ENCODE results near the gene FZD2.
"Not testable (repeated sequence)": the region's sequence is repeated elsewhere in the genome, so short reads cannot be mapped to it uniquely, and the experiment has no call there.

FZD2 gene

DNA sequence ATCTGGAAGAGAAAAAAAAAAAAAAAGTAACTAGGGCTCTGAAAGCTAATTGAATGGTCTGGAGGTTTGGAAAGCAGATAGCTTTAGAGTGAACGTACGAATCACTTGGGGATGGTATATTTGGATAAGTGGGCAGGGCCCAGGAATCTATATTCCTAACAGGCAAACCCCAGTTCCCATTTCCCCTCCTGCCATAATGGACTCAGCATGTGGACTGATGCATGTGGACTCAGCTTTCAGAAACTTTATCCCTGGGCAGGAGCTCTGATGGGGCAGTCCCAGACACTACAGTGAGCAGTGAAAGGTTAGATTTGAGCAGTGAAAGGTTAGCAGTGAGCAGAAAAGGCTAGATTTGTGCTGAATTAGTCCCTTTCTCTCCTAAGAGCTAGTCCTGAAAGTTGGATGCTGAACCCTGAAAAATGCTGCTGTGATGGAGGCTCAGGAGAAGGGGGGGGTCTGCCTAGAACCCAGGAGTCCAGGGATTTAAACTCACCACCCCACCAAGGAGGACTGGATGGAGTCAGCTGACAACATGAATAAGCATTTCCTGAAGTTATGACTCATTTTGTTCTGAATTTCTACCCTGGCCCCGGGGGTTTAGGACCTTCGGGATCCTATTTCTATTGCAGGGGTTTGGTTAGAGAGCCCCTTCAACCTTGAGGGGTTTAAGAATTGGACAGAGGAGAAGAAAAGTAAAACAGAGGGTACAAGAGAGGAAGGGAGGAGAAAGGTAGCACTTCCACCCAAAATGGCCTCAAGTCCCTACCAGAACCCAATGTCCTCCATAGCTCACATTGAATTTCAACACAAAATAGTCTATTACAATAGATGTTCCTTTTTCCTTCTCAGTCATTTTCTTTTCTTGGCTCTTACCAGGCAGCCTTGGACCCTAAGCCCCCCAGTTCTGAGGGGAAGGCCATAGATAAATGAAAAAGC is 10.3 kb upstream of the FZD2 start:
- no peak for DNase-seq

DNA sequence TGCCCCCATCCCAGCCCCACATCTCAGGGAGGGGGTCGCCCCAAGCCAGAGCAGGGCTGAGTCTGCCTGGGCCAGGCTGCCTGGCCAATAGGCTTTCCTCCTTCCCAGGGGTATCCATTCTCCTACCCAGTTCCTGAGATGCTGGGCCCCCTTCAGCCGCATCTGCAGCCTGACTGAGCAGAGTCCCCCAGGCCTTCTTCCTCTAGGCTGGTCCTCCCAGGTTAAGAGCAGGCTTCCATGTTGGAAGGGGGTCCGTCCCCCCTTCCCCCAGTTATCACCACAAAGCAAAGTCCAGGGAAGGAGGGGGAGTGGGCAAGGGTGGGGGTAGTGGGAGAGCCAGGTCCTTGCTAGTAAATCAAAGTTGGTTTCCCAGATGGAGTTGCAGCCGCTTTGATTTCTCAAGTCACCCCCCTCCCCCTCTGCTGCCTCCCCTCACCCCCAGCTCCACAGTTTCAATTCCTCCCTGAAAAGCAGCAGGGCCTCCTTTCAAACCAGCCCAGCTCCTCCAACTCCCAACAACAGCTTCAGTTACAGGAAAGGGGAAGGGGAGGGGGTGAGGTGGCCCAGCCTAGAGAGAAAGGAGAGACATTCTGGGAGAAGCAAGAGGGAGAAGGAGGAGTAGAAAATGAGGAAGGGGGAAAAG is 9.5 kb upstream of the FZD2 start:
- no peak for DNase-seq

DNA sequence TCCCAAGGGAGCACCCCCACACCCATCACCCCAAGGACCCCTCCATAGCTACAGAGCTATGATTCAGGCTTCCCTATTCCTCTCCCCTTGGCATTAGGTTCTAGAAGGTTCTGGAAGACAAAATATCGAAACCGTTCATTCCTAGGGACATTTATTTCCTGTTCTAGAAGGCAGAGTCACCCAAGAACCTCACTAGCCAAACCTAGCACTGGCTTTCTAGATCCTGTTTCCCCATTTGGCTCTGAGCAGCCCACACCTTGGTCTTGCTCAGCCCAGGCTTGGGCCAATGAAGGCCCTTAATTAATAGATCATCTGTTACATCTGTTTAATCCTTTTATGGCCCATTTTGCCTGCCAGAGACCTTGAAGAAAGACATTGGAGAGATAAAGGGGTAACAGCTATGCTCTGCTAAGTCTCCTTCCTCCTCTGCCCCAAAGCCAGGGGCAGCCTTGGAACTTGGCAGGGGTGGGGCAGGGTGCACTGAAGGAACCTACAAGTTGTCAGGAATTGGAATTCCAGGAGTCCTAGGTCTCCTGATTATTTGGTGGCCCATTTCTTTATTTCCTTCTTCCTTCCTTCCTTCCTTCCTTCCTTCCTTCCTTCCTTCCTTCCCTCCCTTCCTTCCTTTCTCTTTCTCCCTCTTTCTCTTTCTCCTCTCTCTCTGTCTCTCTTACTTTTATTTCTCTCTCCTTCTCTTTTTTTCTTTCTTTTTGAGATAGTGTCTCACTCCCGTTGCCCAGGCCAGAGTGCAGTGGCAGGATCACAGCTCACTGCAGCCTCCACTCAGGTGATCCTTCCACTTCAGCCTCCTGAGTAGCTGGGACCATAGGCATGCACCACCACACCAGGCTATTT is 8.7 kb upstream of the FZD2 start:
- no peak for DNase-seq

DNA sequence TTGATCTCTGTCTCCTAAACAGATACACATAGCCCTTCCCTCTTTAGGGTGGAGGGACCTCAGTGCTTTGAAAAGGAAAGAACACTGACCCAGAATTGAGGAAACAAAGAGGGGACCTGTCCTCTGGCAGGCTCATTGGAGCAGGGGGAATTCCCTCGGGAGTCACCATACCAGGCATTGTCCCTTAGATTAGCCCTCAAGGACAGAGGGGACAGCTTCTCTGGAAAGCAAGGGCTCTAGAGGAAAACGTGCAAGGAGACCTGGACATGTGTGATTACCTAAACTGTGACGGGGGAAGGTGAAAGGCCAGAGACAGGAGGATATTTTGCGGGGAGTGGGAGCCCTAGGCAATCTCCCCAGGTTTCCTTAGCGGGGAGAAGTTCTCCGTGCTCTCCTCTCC is 7.6 kb upstream of the FZD2 start:
- DNase-seq, result no peak

DNA sequence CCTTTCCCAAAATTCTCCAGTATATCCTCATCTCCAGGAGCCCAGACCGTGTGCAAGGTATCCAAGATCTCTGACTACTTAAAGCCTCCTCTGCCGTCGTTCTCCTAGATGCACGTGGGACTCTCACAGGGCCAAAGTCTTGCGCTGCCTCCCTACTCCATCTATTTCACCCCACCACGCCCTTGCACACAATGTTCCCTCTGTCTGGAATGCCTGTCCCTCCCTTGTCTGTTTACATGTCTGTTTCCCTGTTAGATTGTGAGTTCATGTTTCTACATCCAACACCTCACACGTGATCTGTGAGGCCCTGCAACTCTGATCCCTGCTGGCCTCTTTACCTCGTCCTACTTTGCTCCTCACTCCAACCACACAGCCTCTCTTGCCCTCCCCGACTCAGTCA is 4.9 kb upstream of the FZD2 start:
- DNase-seq, result no peak

DNA sequence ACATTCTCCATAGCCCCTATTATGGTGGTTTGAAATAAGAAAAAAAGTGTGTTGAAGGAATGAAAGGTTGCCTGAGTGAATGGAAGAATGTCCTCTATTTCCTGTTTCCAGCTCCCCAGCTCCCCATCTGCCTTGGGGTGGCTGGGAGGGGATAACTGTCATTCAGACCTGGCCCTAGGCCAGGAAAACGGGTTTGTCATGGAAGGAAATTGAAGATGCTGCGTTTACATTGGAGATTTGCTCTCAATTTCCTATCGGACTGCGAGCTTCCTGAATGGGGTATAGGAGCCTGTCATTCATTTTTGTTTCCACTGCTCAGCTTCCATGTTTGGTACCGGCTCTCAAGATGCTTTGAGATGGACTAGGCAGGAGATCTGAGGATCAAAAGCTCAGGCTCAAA is 2.2 kb upstream of the FZD2 start:
- DNase-seq, result no peak

DNA sequence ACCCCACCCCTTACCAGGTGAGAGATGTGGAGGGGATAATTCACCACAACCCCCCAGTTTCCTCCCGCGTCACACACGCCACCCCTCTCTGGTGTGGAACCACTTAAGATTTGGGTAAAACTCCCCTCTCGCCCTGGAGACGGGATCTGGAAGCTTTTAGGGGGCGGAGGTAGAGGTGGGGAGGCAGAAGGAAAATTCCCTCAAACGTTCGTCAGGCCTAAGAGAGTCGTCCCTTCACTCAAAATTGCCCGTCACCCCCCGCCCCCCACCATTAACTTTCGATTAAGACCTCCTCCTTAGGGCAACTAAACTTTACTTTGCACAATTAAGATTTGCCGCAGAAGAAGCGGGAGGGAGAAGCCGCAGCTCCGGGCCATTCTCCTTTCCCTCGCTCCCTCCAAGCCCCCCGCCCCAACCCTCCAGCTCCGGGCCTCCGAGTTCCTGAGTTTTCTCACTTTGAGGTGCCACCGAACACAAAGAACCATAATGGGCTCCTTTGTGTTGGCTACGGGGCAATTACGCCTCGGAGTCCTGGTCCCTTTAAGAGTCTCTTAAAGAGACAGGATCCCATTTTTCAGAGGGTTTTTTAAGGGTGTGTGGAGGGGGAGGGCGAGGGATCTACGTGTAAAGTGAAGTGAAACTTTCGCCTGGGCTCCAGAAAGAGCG is 985 bp upstream of the FZD2 start:
- DNase-seq, result no peak

DNA sequence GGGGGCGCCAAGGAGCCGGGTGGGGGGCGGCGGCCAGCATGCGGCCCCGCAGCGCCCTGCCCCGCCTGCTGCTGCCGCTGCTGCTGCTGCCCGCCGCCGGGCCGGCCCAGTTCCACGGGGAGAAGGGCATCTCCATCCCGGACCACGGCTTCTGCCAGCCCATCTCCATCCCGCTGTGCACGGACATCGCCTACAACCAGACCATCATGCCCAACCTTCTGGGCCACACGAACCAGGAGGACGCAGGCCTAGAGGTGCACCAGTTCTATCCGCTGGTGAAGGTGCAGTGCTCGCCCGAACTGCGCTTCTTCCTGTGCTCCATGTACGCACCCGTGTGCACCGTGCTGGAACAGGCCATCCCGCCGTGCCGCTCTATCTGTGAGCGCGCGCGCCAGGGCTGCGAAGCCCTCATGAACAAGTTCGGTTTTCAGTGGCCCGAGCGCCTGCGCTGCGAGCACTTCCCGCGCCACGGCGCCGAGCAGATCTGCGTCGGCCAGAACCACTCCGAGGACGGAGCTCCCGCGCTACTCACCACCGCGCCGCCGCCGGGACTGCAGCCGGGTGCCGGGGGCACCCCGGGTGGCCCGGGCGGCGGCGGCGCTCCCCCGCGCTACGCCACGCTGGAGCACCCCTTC is 484 bp downstream of the FZD2 start:
- DNase-seq, result no peak

DNA sequence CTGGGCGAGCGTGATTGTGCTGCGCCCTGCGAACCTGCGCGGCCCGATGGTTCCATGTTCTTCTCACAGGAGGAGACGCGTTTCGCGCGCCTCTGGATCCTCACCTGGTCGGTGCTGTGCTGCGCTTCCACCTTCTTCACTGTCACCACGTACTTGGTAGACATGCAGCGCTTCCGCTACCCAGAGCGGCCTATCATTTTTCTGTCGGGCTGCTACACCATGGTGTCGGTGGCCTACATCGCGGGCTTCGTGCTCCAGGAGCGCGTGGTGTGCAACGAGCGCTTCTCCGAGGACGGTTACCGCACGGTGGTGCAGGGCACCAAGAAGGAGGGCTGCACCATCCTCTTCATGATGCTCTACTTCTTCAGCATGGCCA is 1.0 kb downstream of the FZD2 start:
- DNase-seq, result no peak

DNA sequence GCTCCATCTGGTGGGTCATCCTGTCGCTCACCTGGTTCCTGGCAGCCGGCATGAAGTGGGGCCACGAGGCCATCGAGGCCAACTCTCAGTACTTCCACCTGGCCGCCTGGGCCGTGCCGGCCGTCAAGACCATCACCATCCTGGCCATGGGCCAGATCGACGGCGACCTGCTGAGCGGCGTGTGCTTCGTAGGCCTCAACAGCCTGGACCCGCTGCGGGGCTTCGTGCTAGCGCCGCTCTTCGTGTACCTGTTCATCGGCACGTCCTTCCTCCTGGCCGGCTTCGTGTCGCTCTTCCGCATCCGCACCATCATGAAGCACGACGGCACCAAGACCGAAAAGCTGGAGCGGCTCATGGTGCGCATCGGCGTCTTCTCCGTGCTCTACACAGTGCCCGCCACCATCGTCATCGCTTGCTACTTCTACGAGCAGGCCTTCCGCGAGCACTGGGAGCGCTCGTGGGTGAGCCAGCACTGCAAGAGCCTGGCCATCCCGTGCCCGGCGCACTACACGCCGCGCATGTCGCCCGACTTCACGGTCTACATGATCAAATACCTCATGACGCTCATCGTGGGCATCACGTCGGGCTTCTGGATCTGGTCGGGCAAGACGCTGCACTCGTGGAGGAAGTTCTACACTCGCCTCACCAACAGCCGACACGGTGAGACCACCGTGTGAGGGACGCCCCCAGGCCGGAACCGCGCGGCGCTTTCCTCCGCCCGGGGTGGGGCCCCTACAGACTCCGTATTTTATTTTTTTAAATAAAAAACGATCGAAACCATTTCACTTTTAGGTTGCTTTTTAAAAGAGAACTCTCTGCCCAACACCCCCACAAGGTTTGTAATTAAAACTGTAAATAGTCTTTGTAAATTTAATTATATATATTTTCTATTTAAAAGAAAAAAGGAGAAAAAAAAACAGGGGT is 1.7 kb downstream of the FZD2 start:
- DNase-seq, result no peak

DNA sequence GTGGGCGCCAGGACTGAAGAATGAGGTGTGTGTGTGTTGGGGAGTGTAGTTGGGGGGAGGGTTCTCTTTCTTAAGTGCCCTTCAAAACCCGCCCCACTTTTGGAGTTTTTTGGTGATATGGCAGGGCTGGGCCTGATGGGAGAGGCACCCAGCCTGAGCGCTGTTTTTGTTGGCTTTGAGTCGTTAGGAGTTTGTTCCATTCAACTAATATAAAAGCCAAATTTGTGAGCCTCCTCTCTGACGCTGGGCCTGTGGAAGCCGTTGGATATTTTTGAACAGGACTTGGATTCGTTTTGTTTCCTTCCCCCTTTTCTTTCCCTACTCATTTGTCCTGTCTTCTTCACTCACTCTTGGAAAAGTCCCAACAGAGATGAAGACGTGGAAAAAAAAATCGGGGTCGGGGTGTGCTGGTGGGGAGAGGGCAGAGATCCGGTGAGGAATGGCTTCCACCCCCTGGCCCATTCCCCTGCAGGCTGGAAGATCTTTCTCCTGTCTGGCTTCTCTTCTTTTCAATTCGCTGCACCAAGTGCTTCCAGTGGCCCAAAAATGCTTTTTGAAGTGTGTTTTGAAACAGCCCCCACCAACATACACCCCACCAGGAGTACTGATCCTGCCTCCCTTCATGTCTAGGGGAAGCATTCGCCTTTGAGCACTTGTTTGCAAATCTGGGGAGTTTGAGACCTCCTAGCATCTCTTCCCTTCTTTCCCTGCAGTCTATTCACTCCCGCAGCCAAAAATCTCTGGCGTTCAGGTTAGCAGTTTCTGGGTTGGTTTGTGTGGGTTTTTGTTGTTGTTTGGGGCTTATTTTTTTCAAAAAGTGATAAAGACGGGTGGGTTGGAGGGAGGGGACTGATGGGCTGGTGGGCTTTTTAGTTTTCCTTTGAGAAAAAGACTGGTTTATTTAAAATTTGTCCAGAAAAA is 2.6 kb downstream of the FZD2 start:
- no peak for DNase-seq

DNA sequence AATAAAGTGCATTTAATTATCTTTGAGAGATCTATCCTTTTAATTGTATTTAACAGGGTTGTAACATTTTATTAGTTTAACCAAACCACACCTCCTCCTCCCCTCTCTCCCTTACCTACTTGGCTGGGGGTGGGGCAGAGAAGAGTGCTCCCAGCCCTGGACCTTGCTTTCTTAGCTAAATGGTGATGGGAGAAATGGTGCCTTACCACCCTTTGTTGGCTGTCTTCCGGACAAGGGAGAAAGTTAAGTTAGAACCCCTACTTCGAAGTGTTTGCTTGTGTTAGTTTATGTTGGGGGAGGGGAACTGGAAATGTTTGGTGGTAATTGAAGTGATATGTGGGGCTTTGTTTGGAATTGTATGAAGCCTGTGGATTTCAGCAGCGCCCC is 3.9 kb downstream of the FZD2 start:
- DNase-seq, result no peak

DNA sequence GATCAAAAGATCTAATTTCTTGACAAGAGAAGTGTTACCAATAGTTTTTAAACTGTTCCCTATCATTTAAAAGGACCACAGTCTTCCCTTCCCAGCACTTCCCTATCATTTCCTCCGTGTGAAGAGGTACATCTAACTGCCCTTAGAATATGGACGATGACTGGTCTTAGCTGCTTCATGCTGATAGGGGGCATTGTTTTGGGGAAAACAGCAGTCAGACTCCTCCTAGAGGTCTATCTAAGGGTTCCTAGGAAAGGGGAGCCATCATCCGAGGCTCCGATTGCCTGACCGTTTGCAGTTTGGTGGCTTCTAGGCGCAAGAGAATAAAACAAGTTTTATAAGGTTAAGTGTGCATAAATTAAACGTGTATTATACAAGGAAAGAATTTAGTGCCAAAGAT is 7.1 kb downstream of the FZD2 start:
- no peak for DNase-seq

DNA sequence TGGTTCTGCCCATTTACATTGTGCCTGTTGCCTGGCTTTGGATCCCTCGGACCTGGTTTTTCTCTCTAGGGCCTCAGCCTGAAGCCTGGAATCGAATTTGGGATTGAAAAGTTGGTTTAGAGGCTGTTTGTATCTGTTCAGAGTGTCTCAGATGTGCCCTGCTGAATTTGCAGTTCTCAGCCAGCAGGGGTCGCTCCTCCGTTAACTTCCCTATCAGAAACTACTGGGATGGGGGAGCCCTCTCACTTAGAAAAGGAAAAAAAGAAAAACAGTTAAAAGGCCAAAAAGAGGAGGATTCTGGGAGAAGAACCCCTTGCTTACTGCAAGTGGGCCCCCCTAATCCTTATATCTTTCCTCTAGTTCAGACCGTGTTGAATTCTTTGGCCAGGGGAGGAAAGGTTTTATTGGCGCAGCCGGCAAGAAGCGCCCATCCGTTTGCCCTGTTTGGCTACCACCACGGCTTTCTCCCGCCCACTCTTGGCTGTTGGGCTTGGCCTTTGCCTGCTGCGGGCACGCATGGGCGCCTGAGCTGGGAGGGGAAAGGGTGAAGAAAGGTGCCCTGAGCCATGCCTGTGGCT is 8.7 kb downstream of the FZD2 start:
- no peak for DNase-seq

DNA sequence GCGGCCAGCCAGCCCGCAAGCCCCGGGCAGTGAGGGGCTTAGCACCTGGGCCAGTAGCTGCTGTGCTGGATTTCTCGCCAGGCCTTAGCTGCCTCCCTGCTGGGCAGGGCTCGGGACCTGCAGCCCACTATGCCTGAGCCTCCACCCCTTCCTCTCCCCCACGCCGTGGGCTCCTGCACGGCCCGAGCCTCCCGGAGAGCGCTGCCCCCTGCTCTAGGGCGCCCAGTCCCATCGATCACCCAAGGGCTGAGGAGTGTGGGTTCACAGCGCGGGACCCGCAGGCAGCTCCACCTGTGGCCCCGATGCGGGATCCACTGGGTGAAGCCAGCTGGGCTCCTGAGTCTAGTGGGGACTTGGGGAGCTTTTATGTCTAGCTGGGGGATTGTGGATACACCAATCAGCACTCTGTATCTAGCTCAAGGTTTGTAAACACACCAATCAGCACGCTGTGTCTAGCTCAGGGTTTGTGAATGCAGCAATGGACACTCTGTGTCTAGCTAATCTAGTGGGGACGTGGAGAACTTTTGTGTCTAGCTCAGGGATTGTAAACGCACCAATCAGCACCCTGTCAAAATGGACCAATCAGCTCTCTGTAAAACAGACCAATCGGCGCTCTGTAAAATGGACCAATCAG is 11.1 kb downstream of the FZD2 start:
- DNase-seq, result not testable (repeated sequence)

DNA sequence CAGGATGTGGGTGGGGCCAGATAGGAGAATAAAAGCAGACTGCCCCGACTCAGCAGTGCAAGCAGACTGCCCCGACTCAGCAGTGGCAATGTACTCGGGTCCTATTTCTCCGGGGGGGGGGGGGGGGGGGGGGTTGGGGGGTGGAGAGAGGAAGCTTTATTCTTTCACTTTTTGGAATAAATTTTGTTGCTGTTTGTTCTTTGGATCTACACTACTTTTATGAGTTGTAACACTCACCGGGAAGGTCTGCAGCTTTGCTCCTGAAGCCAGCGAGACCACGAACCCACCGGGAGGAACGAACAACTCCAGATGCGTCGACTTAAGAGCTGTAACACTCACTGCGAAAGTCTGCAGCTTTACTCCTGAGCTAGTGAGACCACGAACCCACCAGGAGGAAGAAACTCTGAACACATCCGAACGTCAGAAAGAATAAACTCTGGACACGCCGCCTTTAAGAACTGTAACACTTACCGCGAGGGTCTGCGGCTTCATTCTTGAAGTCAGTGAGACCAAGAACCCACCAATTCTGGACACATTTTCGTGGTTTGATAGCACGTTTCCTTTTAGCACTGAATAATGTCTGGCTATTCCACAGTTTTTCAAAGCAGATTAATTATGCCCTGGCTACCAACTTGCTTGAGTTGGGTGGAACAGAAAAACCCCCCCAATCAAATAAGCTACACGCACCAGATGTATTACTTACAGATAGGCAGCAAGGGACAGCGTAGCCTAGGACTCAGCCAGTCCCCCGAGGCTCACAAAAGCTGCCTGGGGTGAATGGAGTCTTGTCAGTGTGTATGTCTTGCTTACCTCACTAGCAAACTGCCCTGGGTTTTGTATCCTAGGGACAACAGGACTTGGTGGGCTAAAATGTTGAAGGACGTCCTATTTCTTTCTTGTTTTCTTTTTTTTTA is 11.9 kb downstream of the FZD2 start:
- no peak for DNase-seq

DNA sequence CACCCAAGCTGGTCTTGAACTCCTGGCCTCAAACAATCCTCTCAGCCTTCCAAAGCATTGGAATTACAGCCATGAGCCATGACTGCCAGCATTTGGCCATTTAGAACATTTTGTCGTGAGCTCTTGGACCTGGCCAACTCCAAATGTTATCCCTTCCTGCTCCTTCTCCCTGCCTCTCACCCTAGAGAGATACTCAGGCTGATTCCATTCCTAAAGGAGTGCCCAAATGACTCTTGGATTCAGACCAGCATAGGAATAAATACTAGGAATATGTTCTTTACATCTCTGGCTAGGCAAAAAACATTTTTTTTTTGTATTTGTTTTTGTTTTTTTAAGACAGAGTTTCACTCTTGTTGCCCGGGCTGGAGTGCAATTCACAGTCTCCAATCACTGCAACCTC is 15.5 kb downstream of the FZD2 start:
- DNase-seq, result no peak

DNA sequence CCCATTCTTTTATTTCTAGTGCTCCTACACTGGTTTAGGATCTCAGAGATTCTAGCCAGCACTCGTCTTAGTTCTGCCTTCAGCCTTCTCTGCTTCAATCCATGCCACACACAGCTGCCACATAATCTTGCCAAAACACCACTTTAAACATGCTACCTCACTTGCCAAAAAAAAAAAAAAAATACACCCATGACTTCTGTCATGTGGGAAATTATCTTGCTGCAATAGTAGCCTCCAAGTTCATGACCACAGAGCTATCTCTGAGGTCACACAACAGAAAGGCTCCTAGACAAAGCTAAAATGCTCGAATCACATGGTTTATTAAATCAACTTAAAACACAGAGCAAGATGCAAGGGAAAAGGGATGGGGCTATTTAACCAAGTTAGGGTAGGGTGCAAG is 18.1 kb downstream of the FZD2 start:
- DNase-seq, result no peak
